Stimulated activated CD4-positive, alpha-beta T cell treated with anti-CD3 and anti-CD28 coated beads, Interleukin-12 subunit alpha, Interleukin-12 subunit beta, amount 100 ng/mL, for 48 hours (primary cell): ENCODE results near the gene CLSTN2.

ENCODE experiments used
- DNase-seq, 3 donors: peaks; one replicate each; pipeline ENCODE4 v3.0.0-alpha.2; 2020; ENCODE audit warnings: low read depth in 2 of 3, low spot score in 1 of 3

The CLSTN2 gene

DNA sequence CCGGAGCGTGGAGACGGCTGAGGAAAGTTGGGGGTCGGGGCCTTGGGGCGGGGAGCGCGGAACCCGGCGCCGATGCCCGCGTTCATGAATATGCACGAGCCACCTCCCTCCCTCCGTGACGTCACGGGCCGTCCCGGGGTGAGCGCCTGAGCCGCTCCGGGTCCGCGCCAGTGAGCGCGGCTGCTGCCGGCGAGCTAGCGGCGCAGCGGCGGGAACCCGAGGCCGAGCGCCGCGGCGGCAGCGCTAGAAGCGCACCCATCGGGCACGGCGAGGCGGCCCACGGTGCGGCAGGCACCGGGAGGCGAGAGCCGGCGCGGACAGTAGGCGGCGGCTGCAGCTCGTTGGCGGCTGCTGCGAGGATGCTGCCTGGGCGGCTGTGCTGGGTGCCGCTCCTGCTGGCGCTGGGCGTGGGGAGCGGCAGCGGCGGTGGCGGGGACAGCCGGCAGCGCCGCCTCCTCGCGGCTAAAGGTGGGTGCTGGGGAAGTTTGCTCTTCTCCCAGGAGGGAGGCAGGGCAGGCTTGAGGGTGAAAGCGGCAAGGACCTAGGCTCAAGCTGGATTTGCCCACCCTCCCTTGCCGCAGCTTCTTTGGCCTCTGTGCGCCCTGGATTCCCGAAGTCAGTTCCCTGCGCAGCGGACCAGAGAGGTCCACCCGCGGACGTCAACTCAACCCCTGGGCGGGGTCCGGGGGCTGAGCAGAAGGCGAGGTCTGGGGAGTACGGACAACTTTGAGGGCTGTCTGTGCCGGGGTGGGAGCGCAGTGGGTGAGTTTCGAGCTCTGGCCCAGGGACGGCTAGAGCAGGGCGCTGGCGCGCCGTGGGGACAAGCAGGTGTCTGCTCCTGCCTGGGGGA, at the start of gene CLSTN2:
Gene CLSTN2 (plus strand): TSS at position 170 of the 850 bp plus-strand sequence.
- DNase-seq: peak in 1 of 3 donors; percentile 20

DNA sequence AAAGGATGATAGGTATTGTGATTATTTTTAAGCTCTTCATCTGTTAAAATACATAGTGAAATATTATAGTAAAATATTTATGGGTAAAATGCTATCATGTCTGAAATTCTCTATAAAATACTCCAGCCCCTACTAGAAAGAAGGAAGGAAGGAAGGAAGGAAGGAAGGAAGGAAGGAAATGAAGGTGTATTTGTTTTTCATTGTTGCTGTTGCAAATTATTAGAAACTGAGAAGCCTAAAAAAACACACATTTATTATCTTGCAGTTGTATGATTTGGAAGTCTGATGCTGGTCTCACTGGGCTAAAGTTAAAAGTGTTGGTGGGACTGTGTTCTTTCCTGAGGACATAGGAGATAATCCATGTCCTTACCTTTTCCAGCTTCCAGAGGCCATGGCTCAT, 47.6 kb upstream of the CLSTN2 start:
- DNase-seq: no peak

DNA sequence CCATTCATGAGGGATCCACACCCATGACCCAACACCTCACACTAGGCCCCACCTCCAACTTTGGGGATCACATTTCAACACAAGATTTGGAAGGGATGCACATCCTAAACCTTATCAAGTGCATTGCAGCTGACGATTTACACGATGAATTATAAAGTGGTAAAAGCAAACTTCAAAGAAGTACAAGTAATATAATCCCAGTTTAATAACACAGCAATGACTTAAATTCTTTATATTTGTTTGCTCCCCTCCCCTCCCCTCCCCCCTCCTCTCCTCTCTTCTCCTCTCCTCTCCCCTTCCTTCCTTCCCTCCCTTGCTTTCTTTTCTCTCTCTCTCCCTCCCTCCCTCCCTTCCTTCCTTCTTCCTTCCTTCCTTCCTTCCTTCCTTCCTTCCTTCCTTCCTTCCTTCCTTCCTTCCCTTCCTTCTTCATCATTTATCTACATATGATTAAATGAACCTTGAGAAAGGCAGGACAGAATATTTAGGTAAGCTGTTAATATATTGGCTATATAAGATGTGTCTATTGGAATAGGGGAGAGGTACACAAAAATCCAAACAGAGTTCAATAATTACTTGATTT, 46.3 kb upstream of the CLSTN2 start:
- DNase-seq: no peak

DNA sequence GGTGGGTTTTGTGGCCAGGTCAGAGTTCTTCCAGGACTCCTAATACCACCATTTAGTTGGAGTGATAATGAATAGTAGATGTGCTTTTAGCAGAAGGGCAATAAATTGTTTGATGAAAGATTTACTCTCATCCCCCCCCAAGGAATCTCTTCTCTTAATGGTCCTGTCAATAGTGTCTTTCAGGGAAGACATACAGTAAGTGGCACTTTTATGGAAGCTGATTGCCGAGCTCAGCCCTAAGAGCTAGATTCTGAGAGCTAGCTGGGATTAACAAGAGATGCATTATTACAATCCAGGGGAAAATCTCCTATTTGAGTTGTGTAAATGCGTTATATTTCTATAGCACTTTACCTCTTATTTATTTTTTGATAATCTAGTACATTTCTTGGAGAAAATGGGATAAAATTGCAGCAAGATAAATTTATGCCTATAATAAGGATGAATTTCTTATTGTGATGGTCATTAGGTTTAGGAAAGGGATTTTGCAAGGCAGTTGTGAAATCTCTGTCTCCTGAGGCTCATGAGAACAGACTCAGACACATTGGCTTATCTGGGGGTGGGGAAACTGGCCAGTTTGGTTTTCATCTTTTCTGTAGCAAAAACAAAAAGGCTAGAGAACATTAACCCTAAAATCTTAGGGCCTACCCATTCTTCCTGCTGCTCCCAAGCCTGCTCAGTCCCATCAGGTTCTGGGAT, 41.6 kb upstream of the CLSTN2 start:
- DNase-seq: no peak

DNA sequence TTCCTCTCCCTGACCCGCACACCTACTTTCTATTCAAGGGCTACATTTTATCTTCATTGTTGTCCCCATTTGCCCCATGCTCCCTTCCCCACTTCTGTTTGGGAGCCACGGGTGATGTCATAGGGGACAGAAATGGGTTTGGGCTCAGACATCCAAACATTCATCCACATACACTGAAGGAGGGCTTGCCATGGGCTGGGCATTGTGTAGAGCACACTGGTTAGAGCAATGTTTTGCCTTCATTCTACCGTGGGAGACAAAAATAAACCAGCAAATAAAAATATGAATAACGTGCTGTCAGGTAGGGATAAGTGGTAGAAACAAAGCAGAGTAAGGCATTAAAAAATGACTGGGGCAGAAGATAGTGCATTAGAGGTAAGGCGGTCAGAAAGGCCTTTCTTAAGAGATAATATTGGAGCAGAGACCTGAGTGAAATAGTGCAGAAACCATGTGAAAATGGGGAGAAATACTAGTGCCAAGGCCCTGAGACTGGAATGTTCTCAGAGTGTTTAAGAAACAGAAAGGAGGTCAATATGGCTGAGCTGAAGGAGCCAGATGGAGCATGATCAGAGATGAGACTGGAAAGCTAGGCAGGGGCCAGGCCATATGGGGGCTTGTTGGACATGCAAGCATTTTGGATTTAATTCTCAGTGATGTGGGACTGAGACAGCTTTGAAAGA, 40.9 kb upstream of the CLSTN2 start:
- DNase-seq: no peak

DNA sequence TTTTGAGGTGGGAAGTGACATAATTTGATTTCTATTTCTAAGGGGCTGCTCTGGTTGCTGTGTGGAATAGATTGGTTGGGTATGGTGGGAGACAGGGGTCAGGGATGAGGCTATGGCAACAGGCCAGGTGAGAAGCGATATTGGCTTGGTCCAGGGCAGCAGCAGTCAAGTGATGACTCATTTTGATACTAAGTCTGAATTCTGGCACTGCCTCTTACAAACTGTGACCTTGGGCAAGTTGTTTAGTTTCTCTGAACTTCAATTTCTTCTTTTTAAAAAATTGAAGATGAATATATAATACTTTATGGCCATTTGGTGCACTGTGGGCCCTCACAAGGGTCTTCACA, 40.4 kb upstream of the CLSTN2 start:
- no peak for DNase-seq

DNA sequence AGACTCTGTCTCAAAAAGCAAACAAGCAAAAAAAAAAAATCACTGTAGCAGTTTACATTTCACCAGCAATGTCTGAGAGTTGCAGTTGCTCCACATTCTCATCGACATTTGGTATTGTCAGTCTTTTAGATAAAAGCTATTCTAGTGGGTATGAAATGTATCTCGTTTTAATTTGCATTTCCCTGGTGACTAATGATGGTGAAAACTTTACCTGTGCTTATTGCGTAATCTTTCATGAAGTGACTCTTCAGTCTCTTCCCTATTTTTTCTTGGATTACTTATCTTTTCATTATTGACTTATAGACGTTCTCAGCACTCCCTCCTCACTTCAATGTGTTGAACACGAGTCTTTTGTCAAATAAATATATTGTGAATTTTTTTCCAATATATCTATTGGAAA, 37.2 kb upstream of the CLSTN2 start:
- DNase-seq: no peak

DNA sequence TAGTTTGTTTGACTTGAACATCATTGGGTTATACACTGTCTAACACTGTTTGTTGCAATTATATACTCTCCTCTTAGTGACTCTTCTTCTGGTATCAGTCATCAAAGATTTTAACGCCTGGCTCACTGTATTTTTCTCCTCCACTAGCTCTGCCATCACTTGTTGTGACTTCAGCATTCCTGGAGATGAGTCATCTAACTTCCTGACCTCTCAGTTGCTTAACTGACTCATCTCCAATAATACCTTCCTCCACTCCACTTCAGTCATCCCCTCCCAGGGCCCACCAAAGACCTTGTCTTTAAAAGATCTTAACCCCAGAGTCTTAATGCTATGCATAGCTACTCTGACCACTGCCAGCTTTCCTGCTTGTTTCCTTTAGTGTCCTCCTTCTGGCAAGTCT, 28.6 kb upstream of the CLSTN2 start:
- DNase-seq: no peak

DNA sequence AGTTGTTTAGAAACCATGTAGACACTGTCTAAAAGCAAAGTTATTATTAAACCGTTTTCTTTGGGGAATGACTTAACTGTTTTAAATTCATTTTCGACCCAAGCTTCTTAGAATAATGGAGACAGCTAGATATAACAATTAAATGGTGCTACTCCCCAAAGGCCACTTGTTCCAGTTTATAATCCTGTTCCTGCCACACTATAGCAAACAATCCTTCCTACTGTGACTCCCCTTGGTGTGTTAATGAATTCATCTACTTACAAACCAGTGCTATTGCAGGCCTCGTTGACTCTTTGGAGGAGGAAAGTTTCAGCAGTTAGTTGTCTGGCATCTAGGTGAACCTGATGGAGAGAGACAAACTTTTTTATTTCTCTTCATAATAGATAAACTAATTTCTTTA, 25.2 kb upstream of the CLSTN2 start:
- no peak for DNase-seq

DNA sequence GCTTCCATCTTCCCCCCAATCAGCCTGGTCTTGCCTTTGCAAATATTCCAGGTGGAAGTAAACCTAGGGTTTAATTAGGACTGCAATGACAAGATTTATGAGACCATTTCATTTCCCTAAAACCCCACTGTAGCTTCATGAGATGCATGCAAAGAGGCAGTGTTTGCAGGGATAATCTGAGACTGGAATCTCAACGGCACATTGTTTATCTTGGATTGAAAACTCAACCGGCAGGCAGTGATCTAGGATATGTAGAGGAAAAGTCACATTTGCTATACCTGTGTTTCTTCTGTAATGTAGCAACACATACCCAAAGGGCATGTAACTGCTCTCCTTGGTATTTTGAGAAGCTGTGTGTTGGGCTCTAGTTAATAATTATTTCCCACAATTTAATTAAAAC, 18.7 kb upstream of the CLSTN2 start:
- no peak for DNase-seq

DNA sequence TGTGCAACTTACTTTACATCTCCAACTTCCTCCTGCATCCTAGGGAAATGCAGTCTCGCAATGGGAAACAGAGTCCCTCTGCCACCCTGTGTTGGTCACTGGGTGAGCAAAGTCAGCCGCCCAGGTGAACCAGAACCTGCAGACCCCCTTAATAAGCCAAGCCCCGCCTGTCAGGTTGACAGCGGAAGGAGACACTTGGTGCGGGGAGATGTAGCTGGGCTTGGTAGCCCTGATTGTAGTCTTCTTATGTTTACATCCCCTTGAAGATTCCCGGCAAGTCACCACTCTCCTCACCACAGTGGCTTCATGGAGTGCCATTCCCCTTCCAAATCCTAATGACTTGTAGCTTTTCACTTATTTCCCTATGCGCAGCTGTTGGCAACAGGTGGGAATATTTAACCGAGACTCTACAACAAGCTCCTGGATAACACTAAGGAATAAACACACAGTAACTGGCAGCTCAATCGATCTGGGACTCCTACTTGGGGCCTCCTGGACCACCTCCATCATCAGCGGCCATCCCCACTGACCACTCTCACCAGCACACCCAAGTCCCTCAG, 17.7 kb upstream of the CLSTN2 start:
- DNase-seq: no peak

DNA sequence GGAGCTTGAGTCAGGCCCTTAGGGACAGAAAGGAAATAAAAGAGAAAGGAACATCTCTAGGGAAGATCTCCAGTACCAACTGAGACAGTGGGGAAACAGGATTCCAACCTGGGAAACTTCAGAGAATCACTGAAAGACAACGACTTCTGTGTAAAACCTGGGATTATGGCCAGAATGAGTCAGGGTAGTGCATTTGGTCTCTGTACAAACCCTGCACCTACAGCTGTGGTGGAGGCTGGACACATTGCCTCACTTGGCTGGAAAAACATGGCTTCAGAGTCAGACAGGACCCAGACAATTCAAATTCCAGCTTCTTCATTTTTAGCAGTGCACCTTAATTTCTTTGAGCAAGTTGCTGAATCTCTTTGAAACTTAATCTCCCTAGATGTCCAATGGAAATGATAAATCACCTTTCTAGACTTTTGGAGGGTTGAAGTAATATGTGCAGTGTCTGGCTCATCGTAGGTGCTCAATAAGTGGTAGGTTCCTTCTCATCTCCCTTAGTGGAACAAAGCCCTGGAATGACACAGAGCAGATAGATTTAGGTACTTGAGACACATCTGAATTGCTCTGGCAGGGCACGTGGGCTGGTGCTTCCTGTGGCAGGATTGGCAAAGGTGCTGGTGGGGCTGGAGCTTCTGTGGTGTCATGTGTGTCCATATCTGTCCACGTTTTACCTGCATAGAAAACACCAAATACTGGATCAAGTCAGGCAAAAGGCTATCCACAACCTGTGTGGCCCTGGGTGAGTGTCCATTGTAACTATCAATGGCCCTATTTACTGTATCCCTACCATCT, 6.1 kb upstream of the CLSTN2 start:
- DNase-seq: no peak

DNA sequence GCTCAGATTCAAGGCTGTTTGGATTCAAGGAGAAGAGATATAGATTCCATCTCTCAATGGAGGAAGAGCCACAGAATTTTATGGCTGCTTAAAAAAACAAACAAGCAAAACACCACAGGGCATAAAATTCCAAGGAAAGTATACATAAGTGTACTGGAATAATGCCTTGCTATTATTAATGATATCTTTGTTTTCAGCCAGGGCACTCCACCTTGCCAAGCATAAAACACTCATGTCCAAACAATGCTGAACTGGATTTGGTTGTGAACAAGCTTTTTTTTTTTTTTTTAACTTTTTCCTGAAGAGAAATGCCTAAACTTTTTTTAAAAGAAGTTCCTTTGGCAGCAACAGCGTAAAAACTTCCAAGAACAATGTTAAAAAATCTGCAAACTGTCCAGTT, 4.8 kb upstream of the CLSTN2 start:
- no peak for DNase-seq

DNA sequence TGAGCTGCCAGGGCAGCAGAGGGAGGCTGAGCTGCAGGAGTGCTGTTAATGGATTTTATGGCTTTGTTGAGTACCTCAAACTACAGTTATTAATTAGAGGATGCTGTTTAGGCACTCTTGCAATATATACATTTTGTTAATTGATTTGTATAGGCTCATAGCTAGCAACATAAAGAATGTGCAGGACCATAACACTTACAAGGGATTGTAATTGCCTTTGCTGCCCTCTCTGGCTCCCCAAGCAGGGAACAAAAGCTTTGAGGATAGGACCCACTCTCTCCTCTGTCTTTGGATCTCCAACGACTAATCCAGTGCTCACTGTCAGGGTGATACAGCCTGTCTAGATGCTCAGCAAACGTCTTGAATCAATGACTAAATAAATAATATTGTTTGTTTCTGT, 1.2 kb upstream of the CLSTN2 start:
- DNase-seq: no peak

DNA sequence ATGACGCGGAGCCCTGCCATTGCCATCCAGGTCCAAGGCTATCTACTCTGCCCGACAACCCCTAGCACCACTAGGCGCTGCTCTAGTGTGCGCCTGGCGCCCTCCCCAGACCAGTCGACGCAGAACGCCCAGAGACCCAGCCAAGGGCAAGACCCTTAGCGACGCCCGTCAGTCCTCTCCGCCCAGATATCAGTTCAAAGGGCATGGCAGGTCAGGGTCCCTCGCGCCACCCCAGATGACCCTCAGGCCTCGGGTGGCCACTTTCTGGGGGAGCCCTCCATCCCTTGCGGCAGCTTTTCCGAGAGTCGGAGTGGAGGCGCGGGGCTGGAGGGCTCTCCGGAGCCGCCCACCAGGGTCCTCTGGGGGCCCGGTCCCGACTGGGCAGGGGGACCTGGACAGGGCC, 371 bp upstream of the CLSTN2 start:
- DNase-seq: no peak

DNA sequence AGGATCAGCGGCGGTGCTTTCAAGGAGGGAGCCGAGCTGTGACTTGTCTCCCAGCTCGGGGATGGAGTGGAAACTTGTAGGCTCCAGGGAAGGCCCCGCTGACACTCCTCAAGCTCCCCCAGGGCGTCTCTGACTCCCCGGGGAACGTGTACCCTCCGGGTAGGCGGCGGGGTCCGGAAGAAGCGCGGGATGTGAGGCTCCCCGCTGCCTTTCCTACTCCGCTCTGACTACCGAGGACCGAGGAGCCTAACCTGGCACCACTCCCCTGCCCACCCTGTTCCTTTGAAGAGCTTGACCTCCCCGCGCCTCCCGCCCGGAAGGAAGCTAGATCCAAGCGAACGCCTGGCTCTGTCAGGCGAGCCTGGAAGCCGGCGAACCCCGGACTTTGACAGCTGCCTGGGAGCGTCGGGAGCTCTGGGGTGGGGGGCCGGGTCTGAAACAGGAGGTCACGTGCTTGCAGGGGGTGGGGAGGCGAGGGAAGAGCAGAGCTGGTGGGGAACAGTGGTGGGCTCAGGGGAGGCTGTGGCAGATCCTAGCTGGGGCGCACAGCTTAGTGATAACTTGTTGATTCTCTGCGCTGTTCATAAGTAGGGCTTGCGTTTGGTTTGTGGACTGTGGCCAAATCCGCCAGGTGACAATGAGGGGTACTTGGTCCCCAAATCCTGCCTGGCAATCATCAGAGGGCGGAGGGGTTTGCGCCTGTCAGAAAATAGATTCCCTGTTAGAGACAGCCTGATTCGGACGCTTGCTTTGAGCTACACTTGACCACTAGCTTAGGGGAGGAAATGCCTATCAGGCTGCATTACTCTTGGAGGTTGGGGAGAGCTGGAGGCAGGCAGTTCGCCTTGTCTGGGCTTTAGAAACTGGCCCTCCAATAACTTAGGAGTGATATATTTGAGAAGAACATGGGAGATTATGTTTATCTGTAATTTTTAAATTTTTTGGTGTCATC, 1.2 kb downstream of the CLSTN2 start:
- DNase-seq: no peak

DNA sequence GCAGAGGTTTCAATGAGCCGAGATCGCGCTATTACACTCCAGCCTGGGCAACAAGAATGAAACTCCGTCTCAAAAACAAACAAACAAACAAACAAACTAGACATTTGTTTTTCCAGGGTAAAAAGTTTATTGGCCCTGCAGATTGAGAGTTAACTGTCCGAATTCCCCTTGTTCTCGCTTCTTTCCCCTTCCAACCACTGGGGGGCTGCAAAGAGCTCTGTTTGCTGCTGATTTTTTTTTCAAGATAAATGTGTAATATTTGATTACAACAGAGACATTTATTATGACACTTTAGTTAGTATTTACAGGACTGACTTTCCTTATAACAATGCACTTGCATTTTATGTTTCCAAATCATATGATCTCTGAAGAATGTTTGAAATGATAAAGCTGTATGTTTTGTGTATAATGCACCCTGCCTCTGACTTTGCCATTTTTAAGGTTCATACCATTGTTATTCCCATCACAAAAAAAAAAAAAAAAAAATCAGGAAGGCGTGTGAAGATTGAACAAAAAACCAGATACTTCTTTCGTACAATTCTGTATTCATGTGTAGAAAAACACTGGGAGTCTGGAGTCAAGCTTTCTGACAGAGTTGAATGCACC, 2.8 kb downstream of the CLSTN2 start:
- DNase-seq: no peak

DNA sequence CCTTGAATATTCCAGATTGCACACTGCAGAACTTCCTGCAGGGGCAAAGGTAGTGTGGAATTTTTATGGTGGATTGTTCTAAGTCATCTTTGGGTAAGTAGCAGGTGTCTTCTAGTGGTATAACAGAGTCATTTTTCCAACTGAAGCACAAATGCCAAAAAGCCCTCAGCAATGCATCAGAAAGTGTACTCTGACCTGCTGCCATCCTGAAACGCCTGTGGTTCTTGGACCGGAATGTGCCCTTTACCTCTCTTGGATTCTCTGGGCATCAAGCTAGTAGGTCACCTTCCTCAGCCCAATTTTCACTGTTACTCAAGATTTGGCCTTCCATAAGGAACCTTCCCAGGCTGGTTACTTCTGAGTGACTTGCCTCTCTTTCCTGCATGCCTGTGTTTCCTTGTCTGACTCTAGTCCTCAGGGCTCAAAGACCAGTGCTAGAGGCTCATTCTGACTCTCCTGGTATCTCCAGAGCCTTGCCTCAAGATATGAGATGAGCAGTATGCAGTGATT, 4.8 kb downstream of the CLSTN2 start:
- no peak for DNase-seq

DNA sequence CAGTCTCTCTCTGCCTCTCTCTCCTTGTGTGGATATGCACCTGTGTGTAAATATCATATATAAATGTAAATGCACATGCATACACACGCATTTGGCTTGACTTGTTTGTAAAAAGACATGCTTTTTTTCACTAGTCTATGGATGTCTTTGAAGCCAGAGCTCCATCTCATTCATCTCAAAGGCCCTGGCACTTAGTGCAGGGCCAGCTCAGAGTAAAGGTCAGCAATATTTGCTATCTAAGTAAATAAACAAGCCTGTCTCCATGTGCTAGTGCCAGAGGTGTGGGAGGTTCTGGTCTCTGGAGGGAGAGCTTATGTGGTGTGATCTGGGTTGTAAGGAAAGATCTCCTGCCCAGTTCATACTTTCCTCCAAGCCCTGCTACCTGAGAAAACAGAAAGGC, 5.6 kb downstream of the CLSTN2 start:
- no peak for DNase-seq
